ENCODE results near the gene SSR4.

GRCh38 chrX:153804621-153805020 lies 10.2 kb downstream of the SSR4 start:
- TF ChIP-seq CTCF (IDR thresholded peaks at IDR 0.05; ENCODE audit: low read depth, low read length) (no peak), POLR2A (IDR thresholded peaks at IDR 0.05; ENCODE audit: extremely low read depth, insufficient read length) (no peak), MYC (IDR thresholded peaks at IDR 0.05; ENCODE audit: low read depth, low read length) (no peak)
- TF ChIP-seq, protein P1, sequence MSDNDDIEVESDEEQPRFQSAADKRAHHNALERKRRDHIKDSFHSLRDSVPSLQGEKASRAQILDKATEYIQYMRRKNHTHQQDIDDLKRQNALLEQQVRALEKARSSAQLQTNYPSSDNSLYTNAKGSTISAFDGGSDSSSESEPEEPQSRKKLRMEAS (IDR thresholded peaks at IDR 0.05; ENCODE audit: low read depth, low read length): no peak
